ENCODE data around the gene PLPPR5.

Gene PLPPR5

DNA sequence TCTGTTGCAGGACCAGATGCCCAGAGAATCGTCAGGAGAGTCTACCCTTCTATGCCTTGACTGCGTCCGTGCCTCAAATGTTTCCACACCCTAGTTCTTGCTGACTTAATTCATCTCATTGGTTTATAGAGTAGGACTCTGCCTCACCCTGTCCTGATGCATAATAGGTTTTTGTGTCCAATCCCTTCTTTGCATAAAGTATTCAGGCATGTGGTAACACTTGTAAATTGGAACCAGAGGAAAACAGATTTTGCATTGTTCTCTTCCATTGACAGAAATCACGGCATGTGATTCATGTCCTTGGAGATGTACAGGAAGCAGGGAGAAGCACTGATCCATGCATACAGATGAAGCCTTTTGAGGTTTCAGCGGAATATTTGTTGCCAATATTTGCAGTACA, 29.5 kb downstream of the PLPPR5 start:
- H3K4me3 ChIP-seq: no peak overlapping the region
- H3K27ac ChIP-seq: no peak overlapping the region

DNA sequence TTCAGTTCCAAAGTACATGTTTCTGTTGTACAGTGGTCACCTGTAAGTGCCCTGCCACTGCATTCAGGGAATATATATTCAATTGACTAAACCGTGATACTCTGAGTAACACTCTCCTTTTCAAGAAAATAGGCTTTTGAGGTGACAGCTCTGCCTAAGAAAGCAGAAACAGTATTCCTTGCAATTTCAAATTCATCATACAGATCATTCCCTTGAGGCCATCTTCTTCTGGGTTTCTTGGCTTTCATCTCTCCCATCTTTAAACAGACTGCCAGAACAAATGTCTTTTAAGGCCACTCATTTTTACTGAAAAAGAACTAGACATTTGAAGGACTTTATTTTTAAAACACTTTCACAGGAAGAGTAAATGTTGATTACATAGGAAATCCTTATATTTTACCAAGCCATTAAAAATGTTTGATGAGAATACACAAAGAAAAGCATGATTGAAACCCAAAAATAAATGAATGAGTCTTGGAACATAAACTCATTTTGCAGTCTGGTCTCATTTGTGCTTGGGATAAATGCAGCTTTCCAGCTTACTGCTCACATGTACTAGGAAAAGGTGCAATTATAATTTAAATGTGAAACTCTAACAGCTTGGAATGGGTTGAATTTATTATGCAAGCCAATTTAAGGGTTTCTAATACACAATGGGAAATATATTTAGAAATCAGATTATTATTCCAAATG, 34.7 kb downstream of the PLPPR5 start:
- no peak overlapping the region for H3K27ac ChIP-seq

DNA sequence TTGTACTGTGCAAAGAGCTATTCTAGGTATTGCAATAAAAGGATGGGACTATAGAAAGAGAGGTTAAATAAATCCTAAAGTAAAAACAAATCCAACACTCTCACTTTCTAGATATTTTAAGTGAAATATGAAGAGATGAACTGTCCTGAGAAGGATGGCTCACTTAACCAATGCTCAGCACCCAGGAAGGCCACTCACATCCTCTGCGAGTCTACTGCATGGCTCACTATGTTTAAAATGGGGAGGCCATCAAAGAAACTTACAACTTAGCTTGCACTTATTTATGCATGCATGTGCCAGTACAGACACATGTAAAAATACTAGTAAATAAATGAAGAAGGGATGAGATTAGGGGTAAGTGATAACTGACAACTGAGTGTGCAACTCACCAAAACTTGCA, 37.5 kb downstream of the PLPPR5 start:
- Histone ChIP-seq H3K4me3 (no peak overlapping the region), H3K27ac (no peak overlapping the region)

More for the DNA sequence above, 34.7 kb downstream of the PLPPR5 start:
- H3K4me3 ChIP-seq: no peak overlapping the region

DNA sequence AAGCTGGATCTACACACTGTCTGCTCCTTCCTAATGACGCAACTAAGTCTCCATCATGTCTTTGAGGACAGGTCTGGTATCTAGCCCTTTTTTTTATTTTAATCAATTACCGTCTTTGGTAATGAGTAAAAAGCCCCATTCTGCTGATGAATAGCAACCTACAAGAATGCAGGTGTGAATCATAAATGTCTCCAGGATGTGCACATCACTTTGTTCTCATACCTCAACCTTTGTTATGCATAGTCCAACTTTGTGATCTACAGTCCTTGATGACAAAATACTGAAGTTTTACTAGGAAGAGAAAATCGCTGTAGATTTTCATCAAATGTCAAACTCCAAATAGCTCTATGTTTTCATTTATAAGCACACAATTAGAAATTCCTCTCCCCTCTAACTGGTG, 39.3 kb downstream of the PLPPR5 start:
- H3K27ac ChIP-seq: no peak overlapping the region
- H3K4me3 ChIP-seq: no peak overlapping the region

DNA sequence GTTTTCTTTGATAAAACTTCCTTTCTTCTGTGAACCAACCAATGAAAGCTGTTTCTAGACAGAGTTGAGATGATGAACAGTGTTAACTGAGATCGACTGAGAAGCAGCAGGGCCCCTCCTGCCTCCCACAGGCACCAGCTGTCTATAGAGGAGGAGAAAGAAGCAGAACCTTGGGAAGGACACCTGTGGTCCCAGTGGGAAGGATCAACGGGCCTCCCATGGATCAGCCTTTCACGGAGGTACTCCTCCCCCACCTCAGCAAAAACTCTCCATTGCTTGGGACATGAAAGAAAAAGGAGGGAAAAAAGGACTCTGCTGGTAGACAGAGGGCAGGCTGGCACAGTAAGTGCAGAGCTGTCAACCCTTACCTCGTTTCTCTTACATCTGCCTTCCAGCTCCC, 40.5 kb downstream of the PLPPR5 start:
- Histone ChIP-seq H3K27ac (no peak overlapping the region), H3K4me3 (no peak overlapping the region)

DNA sequence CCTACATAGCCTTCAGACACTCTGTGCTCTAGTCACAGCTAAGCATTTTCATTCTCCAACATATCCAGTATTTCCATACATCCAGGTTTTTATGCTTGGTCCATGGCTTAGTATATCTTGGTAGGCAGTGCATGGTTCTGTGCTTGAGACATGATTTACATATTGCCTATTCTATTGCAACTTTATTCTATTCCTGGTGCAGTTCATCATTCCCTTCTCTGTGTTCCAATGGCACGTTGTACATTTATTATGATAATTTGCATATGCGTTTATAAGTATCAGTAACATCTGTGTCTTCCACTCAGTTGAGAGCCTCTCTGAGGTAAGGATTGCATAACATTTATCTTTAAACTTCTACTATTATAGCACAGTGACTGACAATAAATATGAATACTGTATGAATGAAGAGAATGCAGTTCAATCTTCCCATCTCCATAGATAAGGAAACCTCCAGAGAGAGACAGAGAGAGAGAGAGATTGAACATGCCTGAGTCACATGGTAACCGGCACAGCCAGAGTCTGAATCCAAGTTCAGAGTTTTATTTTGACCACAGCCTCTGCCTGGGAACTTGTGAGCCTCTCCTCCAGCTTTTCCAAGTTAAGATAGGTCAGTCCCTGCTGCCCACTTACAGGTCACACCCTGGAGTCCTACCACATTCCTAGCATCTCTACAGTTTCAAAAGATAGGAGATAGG, 41.5 kb downstream of the PLPPR5 start:
- no peak overlapping the region for H3K27ac ChIP-seq
- no peak overlapping the region for H3K4me3 ChIP-seq

DNA sequence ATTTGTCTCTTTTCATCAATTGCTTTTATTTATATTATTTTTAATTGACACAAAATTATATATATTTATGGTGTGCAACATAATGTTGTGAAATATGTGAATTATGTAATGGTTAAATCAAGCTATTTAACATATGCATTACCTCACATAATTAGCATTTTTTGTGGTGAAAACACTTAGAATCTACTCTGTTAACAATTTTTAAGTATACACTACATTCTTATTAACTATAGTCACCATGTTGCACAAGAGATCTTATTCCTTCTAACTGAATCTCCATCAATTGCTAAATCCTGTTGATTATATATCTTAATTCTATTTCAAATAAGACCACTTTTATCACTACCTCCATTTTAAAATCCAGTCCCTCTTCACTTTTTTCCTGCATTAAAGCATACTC, 42.5 kb downstream of the PLPPR5 start:
- Histone ChIP-seq H3K4me3 (no peak overlapping the region), H3K27ac (no peak overlapping the region)

DNA sequence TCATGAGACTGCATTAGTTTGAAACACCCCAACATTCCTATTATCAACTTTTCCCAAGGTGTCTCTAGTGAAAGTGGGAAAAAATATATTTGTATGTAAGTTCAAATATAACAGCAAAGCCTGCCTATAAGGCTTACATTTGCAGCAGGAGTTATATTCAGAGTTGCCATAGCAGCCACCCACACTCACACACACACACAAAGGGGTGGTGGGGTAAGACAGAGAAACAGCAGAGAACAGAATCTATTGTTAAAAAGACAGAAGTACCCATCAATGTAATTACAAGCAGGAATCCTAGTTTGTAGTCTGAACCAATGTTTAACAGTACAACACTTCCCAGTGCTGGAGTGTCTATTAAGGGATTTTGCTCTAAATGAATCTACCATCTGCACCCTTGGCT, 55.0 kb downstream of the PLPPR5 start:
- Histone ChIP-seq H3K27ac (no peak overlapping the region), H3K4me3 (no peak overlapping the region)

DNA sequence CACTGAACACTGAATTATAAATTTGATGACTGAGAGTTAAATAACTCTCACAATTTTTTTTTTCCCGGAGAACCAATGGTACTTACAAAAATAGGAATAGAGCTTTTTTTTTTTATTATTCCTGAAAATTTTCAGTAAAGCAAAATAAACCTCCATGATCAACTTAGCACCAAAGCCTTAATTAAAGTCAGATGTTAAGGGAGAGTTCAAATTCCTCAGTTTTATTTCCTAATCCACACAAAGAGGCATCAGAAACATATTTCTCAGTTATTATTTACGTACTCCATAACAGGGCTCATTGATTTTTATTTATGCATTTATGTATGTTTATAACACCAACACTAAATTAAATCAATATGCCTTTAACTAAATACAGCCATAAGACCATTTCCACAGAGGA, 55.5 kb downstream of the PLPPR5 start:
- no peak overlapping the region for H3K27ac ChIP-seq
- no peak overlapping the region for H3K4me3 ChIP-seq

DNA sequence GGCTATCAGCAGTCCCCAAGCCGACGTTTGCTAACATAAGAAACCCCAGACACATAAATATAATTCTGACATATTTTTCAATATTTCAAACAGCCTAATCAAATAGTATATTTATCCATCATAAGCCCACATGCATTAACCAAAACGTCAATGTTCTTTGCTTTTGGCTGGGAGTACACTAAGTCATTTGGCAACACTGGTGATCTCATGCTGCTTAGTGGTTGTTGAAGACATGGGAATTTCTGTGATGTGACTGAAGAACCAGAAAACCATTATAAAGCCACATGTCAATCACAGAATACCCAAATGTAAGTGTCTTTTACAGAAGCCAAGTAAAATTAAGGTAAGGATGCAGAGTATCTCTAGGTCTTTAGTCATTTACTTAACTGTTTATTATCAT, 57.6 kb downstream of the PLPPR5 start:
- Histone ChIP-seq H3K27ac (no peak overlapping the region), H3K4me3 (no peak overlapping the region)

DNA sequence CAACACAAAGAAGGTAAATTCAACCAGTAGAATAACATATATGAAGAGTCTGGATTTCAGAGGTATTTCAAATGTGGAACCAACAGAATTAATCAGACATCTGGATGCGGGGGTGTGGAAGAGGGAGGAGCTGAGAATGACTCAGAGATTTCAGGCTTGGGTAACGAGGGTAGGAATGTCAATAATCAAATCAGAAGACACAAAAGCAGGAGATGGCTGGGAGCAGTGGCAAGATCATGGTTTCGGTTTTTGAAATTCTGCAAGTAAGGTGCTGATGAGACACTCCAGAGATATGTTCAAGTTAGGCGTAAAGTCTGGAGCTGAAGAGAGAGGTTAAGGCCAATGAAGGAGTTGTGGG, 64.0 kb downstream of the PLPPR5 start:
- H3K27ac ChIP-seq: no peak overlapping the region
- H3K4me3 ChIP-seq: no peak overlapping the region

DNA sequence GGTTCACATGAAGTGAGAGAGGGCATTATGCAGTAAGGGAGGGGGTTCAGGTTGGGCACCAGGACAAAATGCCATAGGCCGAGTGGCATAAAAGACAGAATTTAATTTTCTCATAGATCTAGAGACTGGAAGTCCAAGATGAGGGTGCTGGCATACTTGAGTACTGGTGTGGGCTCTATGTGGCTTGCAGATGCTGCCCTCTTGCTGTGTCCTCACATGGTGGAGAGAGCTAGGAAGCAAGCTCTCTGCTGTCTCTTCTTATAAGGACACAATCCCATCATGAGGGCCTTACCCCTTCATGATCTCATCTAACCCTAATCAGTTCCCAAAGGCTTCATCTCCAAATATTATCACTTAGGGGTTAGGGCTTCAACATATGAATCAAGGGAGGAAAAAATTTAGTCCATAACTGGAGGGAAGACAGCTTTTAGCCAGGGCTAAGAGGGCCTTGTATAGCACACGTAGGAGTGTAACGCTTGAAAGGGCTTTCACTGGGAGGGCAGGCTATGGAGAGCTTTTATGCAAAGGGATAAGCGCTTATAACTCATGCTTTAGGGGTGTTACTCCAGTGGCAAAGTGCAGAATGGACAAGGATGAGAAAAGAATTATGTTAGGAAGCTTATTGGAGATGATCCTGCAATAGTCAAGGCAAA, 64.5 kb downstream of the PLPPR5 start:
- H3K27ac ChIP-seq: no peak overlapping the region
- no peak overlapping the region for H3K4me3 ChIP-seq

DNA sequence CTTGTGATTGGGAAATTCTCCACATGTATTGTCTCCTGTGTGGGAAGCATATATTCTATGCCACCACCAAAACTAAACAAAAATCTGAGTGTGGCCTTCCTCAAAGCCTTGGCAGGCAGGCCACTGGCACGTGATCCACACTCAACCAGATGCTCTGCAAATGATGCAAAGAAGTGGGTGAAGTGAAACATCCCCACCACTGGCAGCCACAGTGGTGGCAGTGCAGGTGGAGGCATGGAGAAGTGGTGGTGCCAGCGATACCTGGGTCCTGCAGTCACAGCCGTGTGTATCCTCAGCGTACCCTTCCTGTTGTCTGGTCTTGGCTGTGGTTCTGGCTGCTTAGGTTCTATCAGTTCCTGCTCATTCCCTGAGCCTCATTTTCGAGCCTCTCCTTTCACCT, 65.2 kb downstream of the PLPPR5 start:
- no peak overlapping the region for H3K4me3 ChIP-seq
- no peak overlapping the region for H3K27ac ChIP-seq

DNA sequence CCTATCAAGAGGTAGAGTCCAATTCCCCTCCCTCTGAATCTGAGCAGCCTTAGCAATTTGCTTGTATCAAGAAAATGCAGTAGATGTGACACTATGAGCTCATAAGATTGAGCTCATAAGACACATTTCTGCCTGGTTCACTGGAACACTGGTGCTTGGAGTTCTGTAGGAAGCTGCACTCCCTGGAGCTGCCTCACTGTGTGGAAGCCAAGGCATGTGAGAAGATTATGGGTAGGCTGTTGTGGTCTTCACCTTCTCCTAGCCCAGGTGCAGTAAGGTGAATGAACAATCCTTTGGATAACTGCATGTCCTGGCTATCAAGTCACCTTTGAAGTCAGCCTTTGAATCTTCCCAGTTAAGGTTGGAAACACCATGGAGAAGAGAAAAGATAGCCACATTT, 67.3 kb downstream of the PLPPR5 start:
- Histone ChIP-seq H3K4me3 (no peak overlapping the region), H3K27ac (no peak overlapping the region)

DNA sequence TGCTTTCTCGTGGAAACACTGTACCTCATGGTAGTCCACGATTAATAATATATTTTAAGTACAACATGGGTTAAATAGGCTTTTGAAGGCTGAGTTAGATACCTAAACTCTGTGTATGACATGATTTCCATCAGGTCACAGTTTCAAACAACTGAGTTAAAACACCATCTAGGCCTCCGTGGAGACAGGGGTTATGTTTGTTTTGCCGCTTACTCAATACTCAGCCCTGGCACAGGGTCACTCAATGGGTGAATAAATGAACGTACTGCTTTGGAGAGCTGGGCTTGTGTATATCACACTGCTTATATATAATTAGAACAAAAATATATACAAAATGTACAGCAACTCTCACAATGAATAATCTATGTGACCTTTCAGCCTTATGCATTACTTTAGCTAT, 72.5 kb downstream of the PLPPR5 start:
- Histone ChIP-seq H3K4me3 (no peak overlapping the region), H3K27ac (no peak overlapping the region)

DNA sequence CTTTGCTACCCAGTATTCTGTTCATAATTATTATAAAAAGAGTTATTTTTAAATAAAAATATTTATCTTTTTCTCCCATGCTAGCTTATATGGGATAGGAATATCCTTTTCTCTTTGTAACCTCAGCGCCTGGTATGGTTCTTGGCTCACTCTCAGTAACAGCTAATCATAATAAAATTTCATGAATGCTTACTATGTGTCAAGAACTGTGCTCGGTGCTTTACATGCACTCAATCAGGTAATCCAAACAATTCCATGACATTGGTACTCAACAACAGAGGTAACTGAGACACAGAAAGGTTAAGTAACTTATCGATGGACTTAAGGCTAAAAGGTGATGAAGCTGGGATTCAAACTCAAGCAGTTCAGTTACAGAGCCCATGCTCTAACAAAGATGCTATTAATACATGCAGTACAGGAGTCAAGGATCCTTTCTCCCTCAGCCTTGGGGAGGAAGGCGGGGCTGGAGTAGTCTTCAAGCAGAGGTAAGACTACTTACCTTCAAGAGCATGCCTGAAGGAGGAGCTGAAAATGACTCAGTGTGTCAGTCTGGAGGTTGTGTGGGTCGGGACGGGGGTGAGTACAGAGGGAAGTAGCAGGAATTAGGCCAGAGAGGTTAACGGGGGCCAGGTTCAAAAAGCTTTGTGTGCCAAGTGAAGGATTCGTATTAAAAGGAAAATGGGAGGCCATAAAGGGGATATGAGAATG, 73.4 kb downstream of the PLPPR5 start:
- H3K4me3 ChIP-seq: no peak overlapping the region
- no peak overlapping the region for H3K27ac ChIP-seq

DNA sequence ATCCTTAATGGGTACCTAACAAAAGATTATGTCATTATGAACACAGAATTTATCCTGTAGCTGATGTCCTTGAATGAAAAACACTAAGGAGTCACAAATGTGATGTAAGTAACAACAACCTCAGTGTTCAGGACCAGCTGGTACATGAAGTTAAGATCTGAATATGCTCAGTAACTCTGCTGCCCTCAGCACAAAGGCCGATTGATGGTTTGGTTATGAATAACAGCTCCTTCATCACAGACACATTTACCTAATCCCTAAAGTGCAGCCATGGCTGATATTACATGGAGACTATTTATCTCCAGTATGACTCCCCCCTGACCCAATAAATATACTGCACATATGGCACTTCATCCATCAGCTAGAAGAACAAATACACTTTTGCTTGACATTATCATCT, 75.2 kb downstream of the PLPPR5 start:
- Histone ChIP-seq H3K27ac (no peak overlapping the region), H3K4me3 (no peak overlapping the region)

DNA sequence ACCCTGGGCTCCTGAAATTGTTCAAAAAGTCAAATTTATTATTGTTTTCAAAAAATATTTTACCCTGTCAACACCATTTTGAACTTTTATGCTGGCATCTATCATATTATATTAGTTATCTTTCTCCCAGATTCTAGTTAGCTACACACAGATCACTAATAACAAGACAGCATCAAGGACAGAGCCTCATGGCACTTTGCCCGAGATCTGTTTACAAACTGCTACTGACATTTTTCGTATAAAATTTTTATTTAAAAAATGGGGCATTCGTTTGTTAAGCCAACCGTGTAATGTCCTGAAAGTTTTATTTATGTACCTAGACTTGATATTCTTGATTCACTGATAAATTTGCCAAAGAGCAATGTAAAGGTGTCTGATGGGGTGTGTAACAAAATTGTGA, 78.1 kb downstream of the PLPPR5 start:
- Histone ChIP-seq H3K27ac (no peak overlapping the region), H3K4me3 (no peak overlapping the region)

DNA sequence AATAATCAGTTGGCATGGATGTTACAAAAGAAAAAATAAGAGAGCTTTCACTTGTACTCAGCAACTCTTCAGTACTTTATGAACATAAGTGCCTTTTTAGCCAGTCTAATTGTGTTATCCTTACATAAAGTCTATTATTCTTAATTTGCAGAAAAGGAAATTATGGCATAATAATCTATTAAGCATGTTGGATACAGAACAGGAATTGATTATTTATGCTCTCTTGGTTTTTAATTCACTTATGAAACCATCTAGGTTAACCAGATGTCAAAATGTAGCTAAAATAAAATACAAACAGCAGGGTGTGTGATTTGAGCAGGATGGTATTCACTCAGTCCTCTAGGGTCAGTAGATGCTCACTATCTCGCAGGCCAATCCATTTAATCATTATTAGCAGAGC, 79.7 kb downstream of the PLPPR5 start:
- Histone ChIP-seq H3K4me3 (no peak overlapping the region), H3K27ac (no peak overlapping the region)

DNA sequence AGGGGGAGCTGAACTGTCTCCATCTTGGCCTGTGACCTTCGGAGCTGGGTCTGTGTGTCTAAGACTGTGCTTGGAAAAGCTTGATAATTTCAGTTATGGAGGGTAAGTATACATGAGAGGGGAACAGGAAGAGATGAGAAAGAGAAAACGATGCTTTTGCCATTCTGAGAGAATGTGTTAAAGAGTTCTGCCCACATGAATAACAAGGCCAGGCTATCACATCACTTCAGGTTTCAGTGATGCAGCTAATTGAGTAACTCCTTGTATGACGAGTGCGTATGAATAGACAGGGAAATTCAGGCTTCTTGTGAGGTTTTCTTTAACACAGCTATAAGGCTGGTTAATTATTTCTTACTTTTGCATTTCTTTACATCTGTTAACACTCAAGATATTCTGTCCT, 81.0 kb downstream of the PLPPR5 start:
- Histone ChIP-seq H3K27ac (no peak overlapping the region), H3K4me3 (no peak overlapping the region)

DNA sequence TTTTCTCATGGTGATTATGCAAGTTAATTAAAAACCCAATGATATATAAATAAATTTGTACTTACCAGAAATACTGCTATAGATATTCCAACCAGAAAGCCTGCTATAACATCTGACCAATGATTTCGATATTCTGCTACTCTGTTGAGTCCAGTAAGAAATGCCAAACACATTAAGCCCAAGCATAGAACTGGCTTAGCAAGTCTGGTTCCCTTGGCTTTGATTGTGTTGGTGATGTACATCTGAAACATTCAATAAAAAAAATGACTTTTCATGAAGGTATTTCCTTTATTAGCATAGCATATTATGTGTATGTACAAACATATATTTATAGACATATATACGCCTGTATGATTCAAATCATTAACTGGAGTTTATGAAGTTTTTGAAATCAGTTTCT, 82.8 kb downstream of the PLPPR5 start:
- H3K27ac ChIP-seq: no peak overlapping the region
- H3K4me3 ChIP-seq: no peak overlapping the region

Data from skin epidermis (tissue), 12 donors.